ENCODE measurements around the gene RERE.

- TF ChIP-seq TARDBP (IDR thresholded peaks at IDR 0.05): no peak
- no peak for TF ChIP-seq HDGF (IDR thresholded peaks at IDR 0.05; ENCODE audit: borderline replicate concordance)
- TF ChIP-seq BHLHE40 (IDR thresholded peaks at IDR 0.05; ENCODE audit: borderline replicate concordance): no peak
Measured at GRCh38 chr1:8419861-8420260, 397.6 kb downstream of the RERE start.
